Breast epithelium (tissue), 3 donors: Measurements from ENCODE around the gene RBM28.

Experiments used
- CTCF ChIP-seq, 3 donors: fragments of 450-650 bp; IDR thresholded peaks; one replicate each; pipeline ENCODE4 v1.5.1; 2016 to 2017; ENCODE audit warnings: antibody characterized with exemption in 3 of 3, mild to moderate bottlenecking in 3 of 3, moderate library complexity in 3 of 3
- POLR2A ChIP-seq: fragments of 450-650 bp; IDR thresholded peaks from one replicate; pipeline ENCODE4 v1.6.1; 2016; ENCODE audit warnings: antibody characterized with exemption, mild to moderate bottlenecking, moderate library complexity
- POLR2AphosphoS5 ChIP-seq, 3 donors: sonication (generic); formaldehyde crosslinking; IDR thresholded peaks; one replicate each; pipeline ENCODE4 v1.6.1; 2017; ENCODE audit warnings: antibody characterized with exemption in 3 of 3

- TF ChIP-seq POLR2A (no peak), CTCF (IDR thresholded peaks at IDR 0.05) (no peak), POLR2AphosphoS5 (IDR thresholded peaks at IDR 0.05) (no peak)
Observed at GRCh38 chr7:128358233-128358632, 14.5 kb upstream of the RBM28 start.
